KMS-11 (cell line): ENCODE data around the gene TSPAN15.

Source experiments
- H2AFZ ChIP-seq: fragments of 200-600 bp; sonication (generic); 2 replicates; pipeline ENCODE4 v1.6.1; 2016; ENCODE audit warnings: antibody characterized with exemption, mixed run types, low read depth
- H3K27ac ChIP-seq: fragments of 200-600 bp; sonication (generic); 2 replicates; pipeline ENCODE4 v1.6.1; 2016; ENCODE audit warnings: mild to moderate bottlenecking, mixed run types
- H3K27me3 ChIP-seq: fragments of 200-600 bp; sonication (generic); 2 replicates; pipeline ENCODE4 v1.6.1; 2017; ENCODE audit warnings: mild to moderate bottlenecking, low read depth, mixed run types, moderate library complexity; ENCODE audit not compliant: insufficient read depth
- H3K36me3 ChIP-seq: fragments of 200-600 bp; sonication (generic); 2 replicates; pipeline ENCODE4 v1.6.1; 2017; ENCODE audit warnings: mild to moderate bottlenecking, mixed run types; ENCODE audit not compliant: insufficient read depth
- H3K4me1 ChIP-seq: fragments of 200-600 bp; sonication (generic); 2 replicates; pipeline ENCODE4 v1.6.1; 2016; ENCODE audit warnings: mild to moderate bottlenecking, low read depth, mixed run types; ENCODE audit not compliant: poor library complexity, severe bottlenecking
- H3K4me2 ChIP-seq: fragments of 200-600 bp; sonication (generic); 2 replicates; pipeline ENCODE4 v1.7.0; 2016; ENCODE audit warnings: mild to moderate bottlenecking, mixed run types
- H3K4me3 ChIP-seq: fragments of 200-600 bp; sonication (generic); IDR thresholded peaks from 2 replicates; pipeline ENCODE4 v1.6.1; 2017; ENCODE audit warnings: low read depth, low read length, mixed read lengths; ENCODE audit not compliant: insufficient read depth
- H3K79me2 ChIP-seq: fragments of 200-600 bp; sonication (generic); 2 replicates; pipeline ENCODE4 v1.6.1; 2016; ENCODE audit warnings: low read depth, mixed run types; ENCODE audit not compliant: insufficient read depth
- H3K9ac ChIP-seq: fragments of 200-600 bp; sonication (generic); 2 replicates; pipeline ENCODE4 v1.6.1; 2016; ENCODE audit warnings: mild to moderate bottlenecking, mixed run types
- H4K20me1 ChIP-seq: fragments of 200-600 bp; sonication (generic); 2 replicates; pipeline ENCODE4 v1.6.1; 2016; ENCODE audit warnings: mild to moderate bottlenecking, mixed run types; ENCODE audit not compliant: insufficient read depth
- TF ChIP-seq, protein P1 (sequence below): fragments of 200-600 bp; sonication (generic); conservative IDR thresholded peaks from 2 replicates; pipeline ENCODE4 v1.6.1; 2017; ENCODE audit warnings: low read depth, mild to moderate bottlenecking, antibody characterized with exemption, low read length, moderate library complexity, mixed read lengths

The TSPAN15 gene

DNA sequence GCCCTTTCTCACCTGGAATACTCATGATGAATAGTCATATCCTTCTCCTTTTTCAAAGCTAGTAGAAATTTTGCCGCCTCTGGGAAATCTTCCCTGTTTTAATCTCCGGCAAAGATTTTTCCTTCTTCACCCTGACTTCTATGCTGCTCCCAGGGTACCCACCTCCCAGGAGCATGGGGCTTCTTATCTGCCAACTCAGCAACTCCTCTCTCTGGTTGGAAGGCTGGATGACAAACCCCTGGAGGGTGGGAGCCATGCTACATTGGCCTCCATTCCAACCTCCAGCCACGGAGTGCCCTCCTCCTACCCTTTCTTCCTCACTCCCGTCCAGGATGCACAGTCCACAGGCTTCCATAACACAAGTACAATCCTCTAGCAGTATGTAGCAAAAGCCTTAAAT is 102.1 kb downstream of the TSPAN15 start:
- TF ChIP-seq, protein P1, sequence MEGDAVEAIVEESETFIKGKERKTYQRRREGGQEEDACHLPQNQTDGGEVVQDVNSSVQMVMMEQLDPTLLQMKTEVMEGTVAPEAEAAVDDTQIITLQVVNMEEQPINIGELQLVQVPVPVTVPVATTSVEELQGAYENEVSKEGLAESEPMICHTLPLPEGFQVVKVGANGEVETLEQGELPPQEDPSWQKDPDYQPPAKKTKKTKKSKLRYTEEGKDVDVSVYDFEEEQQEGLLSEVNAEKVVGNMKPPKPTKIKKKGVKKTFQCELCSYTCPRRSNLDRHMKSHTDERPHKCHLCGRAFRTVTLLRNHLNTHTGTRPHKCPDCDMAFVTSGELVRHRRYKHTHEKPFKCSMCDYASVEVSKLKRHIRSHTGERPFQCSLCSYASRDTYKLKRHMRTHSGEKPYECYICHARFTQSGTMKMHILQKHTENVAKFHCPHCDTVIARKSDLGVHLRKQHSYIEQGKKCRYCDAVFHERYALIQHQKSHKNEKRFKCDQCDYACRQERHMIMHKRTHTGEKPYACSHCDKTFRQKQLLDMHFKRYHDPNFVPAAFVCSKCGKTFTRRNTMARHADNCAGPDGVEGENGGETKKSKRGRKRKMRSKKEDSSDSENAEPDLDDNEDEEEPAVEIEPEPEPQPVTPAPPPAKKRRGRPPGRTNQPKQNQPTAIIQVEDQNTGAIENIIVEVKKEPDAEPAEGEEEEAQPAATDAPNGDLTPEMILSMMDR = no peak
- Histone ChIP-seq H3K36me3 (no peaks in the 10 kb centered on the region), H3K4me1 (no peaks in the 10 kb centered on the region), H3K9ac (no peak overlapping the region), H4K20me1 (no peaks in the 10 kb centered on the region), H3K4me3 (no peak overlapping the region), H3K27me3 (no peaks in the 10 kb centered on the region), H2AFZ (no peak overlapping the region), H3K4me2 (no peak overlapping the region), H3K27ac (no peak overlapping the region), H3K79me2 (no peaks in the 10 kb centered on the region)

DNA sequence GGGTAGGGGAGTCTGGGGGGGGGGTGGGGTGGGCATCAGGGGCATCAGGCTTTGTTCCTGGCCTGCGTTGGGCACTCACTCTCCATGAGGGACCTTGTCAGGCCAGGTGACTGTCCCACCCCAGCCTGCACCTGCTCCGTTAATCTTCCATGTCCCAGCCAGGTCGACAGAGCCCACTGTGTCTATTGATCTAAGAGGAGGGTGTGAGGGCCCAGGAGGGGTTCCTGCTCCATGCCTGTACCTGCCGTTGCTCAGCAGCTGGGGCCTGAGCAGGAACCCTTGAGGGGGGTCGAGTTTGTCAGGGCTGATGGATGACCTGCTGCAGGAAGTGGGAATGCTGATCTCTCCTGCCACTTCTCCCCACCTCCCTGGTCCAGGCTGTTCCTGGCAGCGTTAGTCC is 103.3 kb downstream of the TSPAN15 start:
- Histone ChIP-seq H3K79me2 (no peaks in the 10 kb centered on the region), H3K27me3 (no peaks in the 10 kb centered on the region), H4K20me1 (no peaks in the 10 kb centered on the region), H3K27ac (no peak overlapping the region), H3K36me3 (no peaks in the 10 kb centered on the region), H3K4me1 (no peaks in the 10 kb centered on the region), H3K4me3 (no peak overlapping the region), H3K4me2 (no peak overlapping the region), H2AFZ (no peak overlapping the region), H3K9ac (no peak overlapping the region)
- TF ChIP-seq, protein P1 = no peak
